Choroid plexus epithelial cell (primary cell): ENCODE results near the gene CROCC2.

Source experiments
- DNase-seq: peaks from one replicate; pipeline ENCODE4 v3.0.0-alpha.2; 2010; ENCODE audit warnings: low read depth
- H3K4me3 ChIP-seq: 2 replicates; pipeline ENCODE4 v1.5.1; 2011; ENCODE audit warnings: low read depth, mild to moderate bottlenecking, control low read depth, low read length, moderate library complexity
- TF ChIP-seq, protein P1 (sequence below): conservative IDR thresholded peaks from 2 replicates; pipeline ENCODE4 v1.5.1; 2011; ENCODE audit warnings: low read depth, mild to moderate bottlenecking, control low read depth, inconsistent platforms, low read length, moderate library complexity

Gene CROCC2

GRCh38 chr2:240965905-240966456, 59.8 kb downstream of the CROCC2 start:
- no peak for DNase-seq
- H3K4me3 ChIP-seq: no peak overlapping the region
- TF ChIP-seq, protein P1, sequence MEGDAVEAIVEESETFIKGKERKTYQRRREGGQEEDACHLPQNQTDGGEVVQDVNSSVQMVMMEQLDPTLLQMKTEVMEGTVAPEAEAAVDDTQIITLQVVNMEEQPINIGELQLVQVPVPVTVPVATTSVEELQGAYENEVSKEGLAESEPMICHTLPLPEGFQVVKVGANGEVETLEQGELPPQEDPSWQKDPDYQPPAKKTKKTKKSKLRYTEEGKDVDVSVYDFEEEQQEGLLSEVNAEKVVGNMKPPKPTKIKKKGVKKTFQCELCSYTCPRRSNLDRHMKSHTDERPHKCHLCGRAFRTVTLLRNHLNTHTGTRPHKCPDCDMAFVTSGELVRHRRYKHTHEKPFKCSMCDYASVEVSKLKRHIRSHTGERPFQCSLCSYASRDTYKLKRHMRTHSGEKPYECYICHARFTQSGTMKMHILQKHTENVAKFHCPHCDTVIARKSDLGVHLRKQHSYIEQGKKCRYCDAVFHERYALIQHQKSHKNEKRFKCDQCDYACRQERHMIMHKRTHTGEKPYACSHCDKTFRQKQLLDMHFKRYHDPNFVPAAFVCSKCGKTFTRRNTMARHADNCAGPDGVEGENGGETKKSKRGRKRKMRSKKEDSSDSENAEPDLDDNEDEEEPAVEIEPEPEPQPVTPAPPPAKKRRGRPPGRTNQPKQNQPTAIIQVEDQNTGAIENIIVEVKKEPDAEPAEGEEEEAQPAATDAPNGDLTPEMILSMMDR: no peak

GRCh38 chr2:240966457-240966905, 60.3 kb downstream of the CROCC2 start:
- TF ChIP-seq, protein P1: no peak
- no peak for DNase-seq
- no peak overlapping the region for H3K4me3 ChIP-seq

- no peak for DNase-seq
- TF ChIP-seq, protein P1: no peak
- H3K4me3 ChIP-seq: no peak overlapping the region
Measured at GRCh38 chr2:240966906-240967680, 61.0 kb downstream of the CROCC2 start.

- TF ChIP-seq, protein P1: no peak
- H3K4me3 ChIP-seq: no peak overlapping the region
- DNase-seq: no peak
Measured at GRCh38 chr2:240967681-240968621, 61.8 kb downstream of the CROCC2 start.

DNA sequence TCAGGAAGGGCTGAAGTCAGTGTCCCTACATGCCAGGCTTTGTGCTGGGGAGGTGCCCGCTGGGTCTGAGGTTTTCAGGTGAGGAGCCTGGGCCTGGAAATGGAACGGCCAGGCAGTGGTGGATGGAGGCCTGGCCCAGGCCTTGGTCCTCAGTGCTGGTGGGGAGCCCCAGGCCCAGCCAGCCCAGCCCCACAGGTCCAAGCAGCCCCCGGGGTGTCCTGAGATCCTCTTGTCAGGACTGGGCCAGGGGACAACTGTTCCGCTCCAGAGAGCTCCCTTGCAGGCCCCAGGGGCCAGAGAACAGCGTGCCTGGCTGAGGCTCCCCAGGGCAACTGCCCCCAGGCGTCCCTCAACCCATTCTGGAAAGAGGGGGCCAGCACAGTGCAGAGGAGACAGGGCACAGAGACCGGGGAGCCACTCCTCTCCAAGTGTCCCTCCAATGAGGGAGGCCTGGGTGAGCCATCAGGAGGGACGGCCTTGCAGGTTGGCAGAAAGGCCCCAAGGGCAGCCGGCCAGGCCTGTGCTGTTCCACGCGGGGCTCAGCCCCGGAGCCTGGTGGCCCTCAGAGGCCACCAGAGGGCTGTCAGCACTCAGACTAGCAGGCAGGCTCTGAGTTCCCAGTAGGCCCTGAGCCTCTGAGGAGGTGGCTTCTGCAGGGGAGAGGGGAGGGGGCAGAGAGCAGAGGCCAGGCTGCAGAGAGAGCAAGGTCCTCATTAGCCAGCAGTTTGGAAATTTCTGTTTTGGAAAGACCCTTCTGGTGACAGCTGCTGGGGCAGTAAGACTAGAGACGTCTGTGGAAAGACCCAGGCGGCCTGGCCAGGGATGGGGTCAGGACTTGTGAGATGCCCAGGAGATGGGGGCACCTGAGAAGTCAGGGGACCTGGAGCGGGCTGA, 62.8 kb downstream of the CROCC2 start:
- no peak overlapping the region for H3K4me3 ChIP-seq
- TF ChIP-seq, protein P1: no peak
- DNase-seq: no peak

- DNase-seq: no peak
- H3K4me3 ChIP-seq: no peak overlapping the region
- TF ChIP-seq, protein P1: no peak
Measured at GRCh38 chr2:240970104-240970503, 64.0 kb downstream of the CROCC2 start.
